SHP77 treated with DMSO at 0.1 percent for 48 hours (cell line): Measurements from ENCODE around the gene VENTX.

Source experiments
- DNase-seq: peaks from one replicate; lab custom pipeline; 2025; lab: John Stamatoyannopoulos, UW

VENTX gene

GRCh38 chr10:133285217-133285616 is 47.6 kb downstream of the VENTX start:
- no peak for DNase-seq

- no peak for DNase-seq
These were observed 48.7 kb downstream of the VENTX start for GRCh38 chr10:133286366-133286765.

DNA sequence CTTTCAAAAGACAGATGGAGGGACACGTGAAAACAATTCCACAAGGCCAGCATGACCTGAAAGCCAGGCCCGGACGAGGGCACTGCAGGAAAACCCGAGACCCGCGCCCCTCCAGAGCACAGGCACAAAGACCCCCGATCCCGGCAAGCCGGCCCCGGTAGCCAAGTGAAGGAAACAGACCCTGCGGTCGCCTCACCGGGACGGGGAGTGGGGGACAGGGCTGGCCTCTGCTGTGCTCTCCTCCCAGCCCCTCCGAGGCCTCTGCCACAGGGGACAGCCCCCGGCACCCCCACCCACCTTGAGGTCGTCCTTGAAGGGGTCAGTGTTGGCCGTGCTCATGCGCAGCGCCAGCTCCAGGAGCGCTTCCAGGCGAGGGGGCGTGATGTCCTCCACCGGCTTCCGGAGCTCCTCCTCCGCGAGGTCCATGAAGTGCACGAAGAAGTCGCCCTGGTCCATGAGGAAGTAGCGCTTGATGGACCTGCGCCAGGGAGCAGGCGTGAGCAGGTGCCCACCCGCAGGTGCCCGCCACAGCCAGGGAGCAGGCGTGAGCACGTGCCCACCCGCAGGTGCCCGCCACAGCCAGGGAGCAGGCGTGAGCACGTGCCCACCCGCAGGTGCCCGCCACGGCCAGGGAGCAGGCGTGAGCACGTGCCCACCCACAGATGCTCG is 50.3 kb downstream of the VENTX start:
- DNase-seq, result no peak

GRCh38 chr10:133289761-133290160 is 52.1 kb downstream of the VENTX start:
- DNase-seq, result no peak
